SH-SY5Y (cell line): ENCODE results near the gene BRAF.

Source experiments
- GATA2 ChIP-seq: IDR thresholded peaks from 2 replicates; pipeline ENCODE4 v1.6.1; 2011; ENCODE audit warnings: mild to moderate bottlenecking, low read depth, low read length
- GATA3 ChIP-seq: IDR thresholded peaks from 2 replicates; pipeline ENCODE4 v1.6.1; 2011; ENCODE audit warnings: low read depth, mild to moderate bottlenecking, low read length, moderate library complexity

BRAF gene

GRCh38 chr7:140689199-140690152 lies 235.3 kb downstream of the BRAF start:
- TF ChIP-seq GATA3, result no peak
- no peak for TF ChIP-seq GATA2

- TF ChIP-seq GATA3, result no peak
- no peak for TF ChIP-seq GATA2
These were observed 236.4 kb downstream of the BRAF start for GRCh38 chr7:140688341-140688740.

GRCh38 chr7:140686921-140687320 lies 237.8 kb downstream of the BRAF start:
- no peak for TF ChIP-seq GATA3

- TF ChIP-seq GATA2 (no peak), GATA3 (no peak)
These were observed 239.2 kb downstream of the BRAF start for GRCh38 chr7:140685407-140686087.

GRCh38 chr7:140684066-140684950 lies 240.4 kb downstream of the BRAF start:
- TF ChIP-seq GATA3 (no peak), GATA2 (no peak)

- no peak for TF ChIP-seq GATA2
- no peak for TF ChIP-seq GATA3
These were observed 241.1 kb downstream of the BRAF start for GRCh38 chr7:140683657-140684056.

- TF ChIP-seq GATA3, result no peak
- no peak for TF ChIP-seq GATA2
These were observed 243.0 kb downstream of the BRAF start for GRCh38 chr7:140681766-140682165.

GRCh38 chr7:140680886-140681285 lies 243.8 kb downstream of the BRAF start:
- TF ChIP-seq GATA2 (no peak), GATA3 (no peak)

- no peak for TF ChIP-seq GATA2
- no peak for TF ChIP-seq GATA3
These were observed 245.5 kb downstream of the BRAF start for GRCh38 chr7:140679186-140679585.

- TF ChIP-seq GATA2, result no peak
- no peak for TF ChIP-seq GATA3
These were observed 246.0 kb downstream of the BRAF start for GRCh38 chr7:140678816-140679130.

GRCh38 chr7:140678081-140678815 lies 246.5 kb downstream of the BRAF start:
- TF ChIP-seq GATA2, result no peak
- TF ChIP-seq GATA3, result no peak

GRCh38 chr7:140677496-140677895 lies 247.2 kb downstream of the BRAF start:
- no peak for TF ChIP-seq GATA2
- TF ChIP-seq GATA3, result no peak

- TF ChIP-seq GATA2, result no peak
- TF ChIP-seq GATA3, result no peak
These were observed 248.4 kb downstream of the BRAF start for GRCh38 chr7:140676306-140676705.

- TF ChIP-seq GATA3 (no peak), GATA2 (no peak)
These were observed 249.0 kb downstream of the BRAF start for GRCh38 chr7:140675726-140676125.
